Lung (tissue), 12 donors: ENCODE data around the gene CTNND1. TPM values are rescaled to one million over a fixed set of nuclear protein-coding genes. Genes with fewer than 3 reads are reported as not detected.

Experiments used
- ATAC-seq: fragments of 200-7000 bp; cut with Tn5 transposase; one replicate; pipeline ENCODE4 v1.9.1; 2020; ENCODE audit warnings: moderate number of reproducible peaks; ENCODE audit not compliant: insufficient read depth, low FRiP score
- DNase-seq, 3 donors: peaks; one replicate each; pipeline ENCODE4 v3.0.0-alpha.2; 2013 to 2017
- H3K27ac ChIP-seq, 2 donors: one replicate each; pipeline ENCODE4 v1.5.1; 2013; ENCODE audit warnings: mild to moderate bottlenecking in 2 of 2, moderate library complexity in 2 of 2, control low read depth in 1 of 2, inconsistent platforms in 1 of 2, low read depth in 1 of 2, low read length in 1 of 2
- H3K27me3 ChIP-seq, 3 donors: one replicate each; pipeline ENCODE4 v1.5.1; 2013; ENCODE audit warnings: low read length in 2 of 3; ENCODE audit not compliant: control insufficient read depth in 3 of 3, insufficient read depth in 3 of 3
- H3K36me3 ChIP-seq, 4 donors: one replicate each; pipeline ENCODE4 v1.5.1; 2013; ENCODE audit warnings: low read length in 4 of 4, mild to moderate bottlenecking in 1 of 4, moderate library complexity in 1 of 4; ENCODE audit not compliant: control insufficient read depth in 4 of 4, insufficient read depth in 4 of 4
- H3K4me1 ChIP-seq, 5 donors: one replicate each; pipeline ENCODE4 v1.5.1; 2013; ENCODE audit warnings: low read length in 5 of 5, mild to moderate bottlenecking in 2 of 5, moderate library complexity in 1 of 5; ENCODE audit not compliant: control insufficient read depth in 5 of 5, insufficient read depth in 5 of 5
- H3K4me3 ChIP-seq: one replicate; pipeline ENCODE4 v1.5.1; 2013; ENCODE audit warnings: mild to moderate bottlenecking, control low read depth, moderate library complexity
- H3K9ac ChIP-seq, 2 donors: one replicate each; pipeline ENCODE4 v1.5.1; 2013; ENCODE audit warnings: low read length in 2 of 2, control low read depth in 1 of 2; ENCODE audit not compliant: insufficient read depth in 1 of 2
- H3K9me3 ChIP-seq, 4 donors: one replicate each; pipeline ENCODE4 v1.5.1; 2013; ENCODE audit warnings: low read length in 3 of 4, mild to moderate bottlenecking in 1 of 4, moderate library complexity in 1 of 4; ENCODE audit not compliant: control insufficient read depth in 4 of 4, insufficient read depth in 3 of 4
- CTCF ChIP-seq: IDR thresholded peaks from 2 replicates; pipeline ENCODE4 v1.5.1; 2012; ENCODE audit warnings: mild to moderate bottlenecking; ENCODE audit errors: control extremely low read depth, extremely low read depth
- WGBS, 2 donors: extraction: QIAGEN DNeasy Blood & Tissue Kit; methylation state at CpG; one replicate each; pipeline ENCODE4 v1.1.7; 2013; 5-methylcytosine and 5-hydroxymethylcytosine counted together
- polyA plus RNA-seq, 2 donors: library from polyadenylated mRNA; stranded (reverse); fragments of 200-250 nt; gene quantifications; one replicate each; pipeline ENCODE4 v1.2.1, GENCODE V29; 2013
- total RNA-seq, 2 donors: library from RNA; depleted of rRNA in 1 of 2; stranded (reverse); fragments of >200 nt in 1 of 2; gene quantifications; one replicate each; pipeline ENCODE4 v1.2.1, GENCODE V29; 2014 to 2021
- donor health status: control.
- donor health status: control.
- donor health status: Bipolar disorder and iron deficiency.
- donor health status: healthy.
- donor health status: DM: yes; HTN: yes; CAD: no.

The CTNND1 gene
- total and polyA plus RNA-seq, 4 donors: 36.5 to 423 (median 128) TPM

- Histone ChIP-seq H3K9ac (peak overlapping the region in 1 of 2 donors; percentile 93), H3K36me3 (peaks cover 0 to 4% (median 0%) of the 10 kb centered on the region in 4 donors), H3K4me3 (no peak overlapping the region), H3K27ac (peak overlapping the region; percentile 50 to 77), H3K27me3 (no peaks in the 10 kb centered on the region), H3K9me3 (no peaks in the 10 kb centered on the region), H3K4me1 (peaks cover 21 to 73% (median 66%) of the 10 kb centered on the region in 5 donors)
- no peak for TF ChIP-seq CTCF
- ATAC-seq (no peak), DNase-seq (peak; percentile 88 to 96 (median 94))
- WGBS, 2 donors: 44 to 69% methylated on average over 3 of the region's 3 CpGs
Observed at GRCh38 chr11:57776031-57776521, 14.5 kb downstream of the CTNND1 start.

DNA sequence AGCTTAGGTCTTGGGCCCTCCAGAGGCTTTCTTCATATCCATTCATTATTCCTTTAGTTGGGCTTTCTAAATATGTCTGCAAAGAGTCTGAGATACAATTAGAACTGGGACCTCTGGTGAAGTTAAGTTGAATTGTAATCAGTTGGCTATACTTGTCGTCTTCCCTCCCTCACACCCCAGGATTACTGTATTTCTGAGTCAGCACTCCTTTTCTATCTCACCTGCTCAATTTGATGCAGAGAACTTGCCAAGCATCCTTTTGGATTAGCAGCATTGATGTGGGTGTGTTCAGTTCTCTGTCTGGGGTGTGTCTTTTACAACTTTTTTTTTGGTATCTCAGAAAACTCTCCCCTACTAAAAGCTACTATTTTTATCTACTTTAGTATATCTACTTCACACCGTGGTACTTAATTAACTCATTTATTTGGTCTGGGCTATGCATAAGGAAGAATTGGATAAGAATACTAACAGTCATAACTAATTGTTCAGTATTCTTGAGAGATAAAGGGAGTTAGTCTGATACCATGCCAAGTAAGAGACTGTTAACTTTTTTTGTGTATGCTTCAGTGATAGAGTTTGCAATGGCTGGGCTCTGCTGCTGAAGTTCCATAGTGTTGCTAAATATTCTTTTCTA is 15.1 kb downstream of the CTNND1 start:
- 31 to 61% methylated on average over 2 of the region's 2 CpGs for WGBS, 2 donors
- Histone ChIP-seq H3K9me3 (no peaks in the 10 kb centered on the region), H3K4me3 (no peak overlapping the region), H3K4me1 (peaks cover 24 to 78% (median 70%) of the 10 kb centered on the region in 5 donors), H3K27ac (peak overlapping the region; percentile 50 to 93), H3K9ac (peak overlapping the region in 1 of 2 donors; percentile 93), H3K36me3 (peaks cover 0 to 4% (median under 1%) of the 10 kb centered on the region in 4 donors), H3K27me3 (no peaks in the 10 kb centered on the region)
- ATAC-seq (no peak), DNase-seq (peak in 2 of 3 donors; percentile 68 to 76)
- TF ChIP-seq CTCF: no peak

GRCh38 chr11:57777969-57778317 is 16.3 kb downstream of the CTNND1 start:
- TF ChIP-seq CTCF: no peak
- H3K9me3 ChIP-seq: no peaks in the 10 kb centered on the region
- H3K36me3 ChIP-seq: peaks cover 0 to 4% (median under 1%) of the 10 kb centered on the region in 4 donors
- DNase-seq: peak in 2 of 3 donors; percentile 45 to 63
- H3K27ac ChIP-seq: peak overlapping the region; percentile 93 to 97
- no peak overlapping the region for H3K4me3 ChIP-seq
- H3K27me3 ChIP-seq: no peaks in the 10 kb centered on the region
- peak overlapping the region; percentile 60 to 93 for H3K9ac ChIP-seq
- 34 to 69% methylated on average over 3 of the region's 3 CpGs for WGBS, 2 donors
- no peak for ATAC-seq
- H3K4me1 ChIP-seq: peaks cover 24 to 87% (median 69%) of the 10 kb centered on the region in 5 donors
